Gastroesophageal sphincter (tissue), 3 donors: ENCODE results near the gene FAM222B.

ENCODE experiments used
- EP300 ChIP-seq: sonication (generic); formaldehyde crosslinking; IDR thresholded peaks from one replicate; pipeline ENCODE4 v1.6.1; 2017; ENCODE audit warnings: antibody characterized with exemption, mild to moderate bottlenecking
- POLR2A ChIP-seq, 2 donors: fragments of 450-650 bp; IDR thresholded peaks; one replicate each; pipeline ENCODE4 v1.6.1; 2017; ENCODE audit warnings: antibody characterized with exemption in 2 of 2, mild to moderate bottlenecking in 2 of 2, moderate library complexity in 1 of 2
- POLR2AphosphoS5 ChIP-seq: sonication (generic); formaldehyde crosslinking; IDR thresholded peaks from one replicate; pipeline ENCODE4 v1.6.1; 2017; ENCODE audit warnings: antibody characterized with exemption
- TF ChIP-seq, protein P1 (sequence below), 4 experiments: fragments of 200-600 bp in 2 of 4; fragments of 450-650 bp in 2 of 4; sonication (generic) in 1 of 4; IDR thresholded peaks; one replicate each; pipeline ENCODE4 v1.5.1; 2017 to 2019; ENCODE audit warnings: antibody characterized with exemption in 4 of 4, mild to moderate bottlenecking in 2 of 4, moderate library complexity in 2 of 4

DNA sequence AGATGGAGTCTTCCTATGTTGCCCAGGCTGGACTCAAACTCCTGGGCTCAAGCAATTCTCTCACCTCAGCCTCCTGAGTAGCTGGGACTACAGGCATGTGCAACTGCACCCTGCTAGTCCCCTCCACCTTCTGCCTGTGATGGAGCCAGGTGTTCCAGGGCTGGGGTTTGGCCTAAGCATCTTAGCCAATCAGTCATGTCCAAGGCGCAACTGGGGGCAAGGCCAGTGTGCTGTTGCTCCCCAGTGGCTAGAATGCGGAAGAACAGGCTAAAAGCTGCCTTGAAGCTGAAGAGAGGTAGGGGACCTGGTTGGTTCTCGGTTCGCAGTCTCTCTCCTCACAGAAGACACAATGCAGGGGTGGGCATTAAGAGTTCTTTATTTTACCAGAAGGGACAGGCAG is 36.4 kb upstream of the FAM222B start:
- TF ChIP-seq, protein P1, sequence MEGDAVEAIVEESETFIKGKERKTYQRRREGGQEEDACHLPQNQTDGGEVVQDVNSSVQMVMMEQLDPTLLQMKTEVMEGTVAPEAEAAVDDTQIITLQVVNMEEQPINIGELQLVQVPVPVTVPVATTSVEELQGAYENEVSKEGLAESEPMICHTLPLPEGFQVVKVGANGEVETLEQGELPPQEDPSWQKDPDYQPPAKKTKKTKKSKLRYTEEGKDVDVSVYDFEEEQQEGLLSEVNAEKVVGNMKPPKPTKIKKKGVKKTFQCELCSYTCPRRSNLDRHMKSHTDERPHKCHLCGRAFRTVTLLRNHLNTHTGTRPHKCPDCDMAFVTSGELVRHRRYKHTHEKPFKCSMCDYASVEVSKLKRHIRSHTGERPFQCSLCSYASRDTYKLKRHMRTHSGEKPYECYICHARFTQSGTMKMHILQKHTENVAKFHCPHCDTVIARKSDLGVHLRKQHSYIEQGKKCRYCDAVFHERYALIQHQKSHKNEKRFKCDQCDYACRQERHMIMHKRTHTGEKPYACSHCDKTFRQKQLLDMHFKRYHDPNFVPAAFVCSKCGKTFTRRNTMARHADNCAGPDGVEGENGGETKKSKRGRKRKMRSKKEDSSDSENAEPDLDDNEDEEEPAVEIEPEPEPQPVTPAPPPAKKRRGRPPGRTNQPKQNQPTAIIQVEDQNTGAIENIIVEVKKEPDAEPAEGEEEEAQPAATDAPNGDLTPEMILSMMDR (IDR thresholded peaks at IDR 0.05) = peak in 2 of 4 experiments; percentile 38 to 42
- TF ChIP-seq POLR2A (IDR thresholded peaks at IDR 0.05) (no peak), EP300 (no peak), POLR2AphosphoS5 (no peak)
